ENCODE results near the gene FAM76B.

DNA sequence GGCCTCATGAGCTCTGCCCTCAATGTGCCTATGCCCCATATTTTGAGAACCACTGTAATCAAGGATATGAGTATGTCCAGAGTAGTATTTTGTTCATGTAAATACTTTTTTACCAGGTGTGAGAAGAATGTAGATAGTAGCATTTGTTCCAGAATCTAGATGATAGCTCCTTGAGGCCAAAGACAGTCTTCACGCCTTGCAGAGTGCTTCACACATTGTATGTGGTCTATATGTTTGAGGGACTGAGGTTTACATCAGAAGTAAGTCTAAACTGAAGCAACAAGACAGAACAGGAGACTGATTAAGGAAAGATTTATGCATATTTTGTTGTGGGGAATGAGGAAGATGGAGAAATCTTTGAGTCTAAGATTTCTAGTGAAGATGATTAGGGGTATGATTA, 13.2 kb upstream of the FAM76B start:
- TF ChIP-seq, protein P1, sequence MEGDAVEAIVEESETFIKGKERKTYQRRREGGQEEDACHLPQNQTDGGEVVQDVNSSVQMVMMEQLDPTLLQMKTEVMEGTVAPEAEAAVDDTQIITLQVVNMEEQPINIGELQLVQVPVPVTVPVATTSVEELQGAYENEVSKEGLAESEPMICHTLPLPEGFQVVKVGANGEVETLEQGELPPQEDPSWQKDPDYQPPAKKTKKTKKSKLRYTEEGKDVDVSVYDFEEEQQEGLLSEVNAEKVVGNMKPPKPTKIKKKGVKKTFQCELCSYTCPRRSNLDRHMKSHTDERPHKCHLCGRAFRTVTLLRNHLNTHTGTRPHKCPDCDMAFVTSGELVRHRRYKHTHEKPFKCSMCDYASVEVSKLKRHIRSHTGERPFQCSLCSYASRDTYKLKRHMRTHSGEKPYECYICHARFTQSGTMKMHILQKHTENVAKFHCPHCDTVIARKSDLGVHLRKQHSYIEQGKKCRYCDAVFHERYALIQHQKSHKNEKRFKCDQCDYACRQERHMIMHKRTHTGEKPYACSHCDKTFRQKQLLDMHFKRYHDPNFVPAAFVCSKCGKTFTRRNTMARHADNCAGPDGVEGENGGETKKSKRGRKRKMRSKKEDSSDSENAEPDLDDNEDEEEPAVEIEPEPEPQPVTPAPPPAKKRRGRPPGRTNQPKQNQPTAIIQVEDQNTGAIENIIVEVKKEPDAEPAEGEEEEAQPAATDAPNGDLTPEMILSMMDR (IDR thresholded peaks at IDR 0.05; ENCODE audit: low read depth, low read length) = no peak
- TF ChIP-seq, protein P2, sequence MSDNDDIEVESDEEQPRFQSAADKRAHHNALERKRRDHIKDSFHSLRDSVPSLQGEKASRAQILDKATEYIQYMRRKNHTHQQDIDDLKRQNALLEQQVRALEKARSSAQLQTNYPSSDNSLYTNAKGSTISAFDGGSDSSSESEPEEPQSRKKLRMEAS (IDR thresholded peaks at IDR 0.05; ENCODE audit: low read depth, low read length) = no peak
